Mesenchymal stem cell (in vitro differentiated cells and primary cell): Measurements from ENCODE around the gene CENPN.

ENCODE experiments used
- DNase-seq: peaks from one replicate; pipeline ENCODE4 v3.0.0-alpha.2; 2013
- H2AFZ ChIP-seq: one replicate; pipeline ENCODE4 v1.6.1; 2013; ENCODE audit warnings: low read depth, mild to moderate bottlenecking, control low read depth, inconsistent platforms, low read length, moderate library complexity
- H2AK5ac ChIP-seq: 2 replicates; pipeline ENCODE4 v1.6.1; 2013; ENCODE audit warnings: low read length, moderate library complexity, mild to moderate bottlenecking, inconsistent platforms; ENCODE audit not compliant: severe bottlenecking
- H2BK120ac ChIP-seq: one replicate; pipeline ENCODE4 v1.6.1; 2013; ENCODE audit warnings: low read depth, mild to moderate bottlenecking, inconsistent platforms, low read length, moderate library complexity
- H2BK12ac ChIP-seq, 2 experiments: one replicate each; pipeline ENCODE4 v1.6.1; 2013; ENCODE audit warnings: inconsistent platforms in 2 of 2, low read length in 2 of 2, mild to moderate bottlenecking in 2 of 2, moderate library complexity in 2 of 2, control low read depth in 1 of 2
- H2BK15ac ChIP-seq: one replicate; pipeline ENCODE4 v1.6.1; 2013; ENCODE audit warnings: mild to moderate bottlenecking, low read depth, inconsistent platforms; ENCODE audit not compliant: poor library complexity, severe bottlenecking
- H2BK5ac ChIP-seq: 2 replicates; pipeline ENCODE4 v1.6.1; 2013; ENCODE audit warnings: low read depth, mild to moderate bottlenecking, low read length, control low read depth, inconsistent platforms; ENCODE audit not compliant: poor library complexity, severe bottlenecking
- H3K14ac ChIP-seq, 2 experiments: one replicate each; pipeline ENCODE4 v1.6.1; 2013; ENCODE audit warnings: inconsistent platforms in 2 of 2, low read length in 2 of 2, control low read depth in 1 of 2, mild to moderate bottlenecking in 1 of 2, moderate library complexity in 1 of 2
- H3K18ac ChIP-seq, 2 experiments: one replicate each; pipeline ENCODE4 v1.6.1; 2013; ENCODE audit warnings: inconsistent platforms in 2 of 2, low read length in 2 of 2, control low read depth in 1 of 2, low read depth in 1 of 2, mild to moderate bottlenecking in 1 of 2
- H3K23ac ChIP-seq, 2 experiments: one replicate each; pipeline ENCODE4 v1.6.1; 2013; ENCODE audit warnings: inconsistent platforms in 2 of 2, low read length in 2 of 2, mild to moderate bottlenecking in 2 of 2, moderate library complexity in 2 of 2, control low read depth in 1 of 2
- H3K27ac ChIP-seq: 2 replicates; pipeline ENCODE4 v1.5.1; 2013; ENCODE audit warnings: mild to moderate bottlenecking, moderate library complexity, low read length, control low read depth, inconsistent platforms; ENCODE audit not compliant: poor library complexity, severe bottlenecking
- H3K27me3 ChIP-seq, 2 experiments: 2 replicates each; pipeline versions ENCODE4 v1.6.1 to v1.7.0; 2013; ENCODE audit warnings: low read length in 2 of 2, mild to moderate bottlenecking in 2 of 2, moderate library complexity in 2 of 2, control low read depth in 1 of 2, inconsistent platforms in 1 of 2; ENCODE audit not compliant: control insufficient read depth in 1 of 2, insufficient read depth in 1 of 2
- H3K36me3 ChIP-seq, 2 experiments: 2 replicates each; pipeline versions ENCODE4 v1.6.1 to v1.7.0; 2013; ENCODE audit warnings: low read length in 2 of 2, control low read depth in 1 of 2, inconsistent platforms in 1 of 2, low read depth in 1 of 2, mild to moderate bottlenecking in 1 of 2; ENCODE audit not compliant: insufficient read depth in 2 of 2, control insufficient read depth in 1 of 2
- H3K4ac ChIP-seq, 2 experiments: one replicate each; pipeline ENCODE4 v1.6.1; 2013; ENCODE audit warnings: inconsistent platforms in 2 of 2, low read length in 2 of 2, mild to moderate bottlenecking in 2 of 2, moderate library complexity in 2 of 2, control low read depth in 1 of 2, low read depth in 1 of 2
- H3K4me1 ChIP-seq: 2 replicates; pipeline ENCODE4 v1.6.1; 2013; ENCODE audit warnings: low read depth, low read length, control low read depth; ENCODE audit not compliant: control insufficient read depth, insufficient read depth
- H3K4me2 ChIP-seq: 2 replicates; pipeline ENCODE4 v1.6.1; 2013; ENCODE audit warnings: low read length, mild to moderate bottlenecking, inconsistent platforms; ENCODE audit not compliant: poor library complexity, severe bottlenecking
- H3K4me3 ChIP-seq, 2 experiments: 2 replicates each; pipeline versions ENCODE4 v1.5.1 to v1.7.0; 2013; ENCODE audit warnings: low read length in 2 of 2, mild to moderate bottlenecking in 2 of 2, control low read depth in 1 of 2, low read depth in 1 of 2; ENCODE audit not compliant: insufficient read depth in 1 of 2
- H3K79me1 ChIP-seq: replicated peaks from 2 replicates; pipeline ENCODE4 v1.6.1; 2013; ENCODE audit warnings: mild to moderate bottlenecking, control low read depth, low read length, inconsistent platforms; ENCODE audit not compliant: poor library complexity, severe bottlenecking
- H3K9ac ChIP-seq: 2 replicates; pipeline ENCODE4 v1.7.0; 2013; ENCODE audit warnings: mild to moderate bottlenecking, low read length, moderate library complexity
- H3K9me3 ChIP-seq: 2 replicates; pipeline ENCODE4 v1.7.0; 2013; ENCODE audit warnings: mild to moderate bottlenecking, low read length; ENCODE audit not compliant: control insufficient read depth
- H4K8ac ChIP-seq: one replicate; pipeline ENCODE4 v1.6.1; 2013; ENCODE audit warnings: inconsistent platforms, mild to moderate bottlenecking, low read length, moderate library complexity
- H4K91ac ChIP-seq: one replicate; pipeline ENCODE4 v1.6.1; 2013; ENCODE audit warnings: mild to moderate bottlenecking, low read length, inconsistent platforms
- WGBS: methylation state at CpG from one replicate; pipeline ENCODE4 v1.1.7; 2013; ENCODE audit warnings: mixed read lengths; 5-methylcytosine and 5-hydroxymethylcytosine counted together

Gene CENPN

GRCh38 chr16:81069063-81069462, 62.0 kb downstream of the CENPN start:
- 97% methylated on average over 4 of the region's 4 CpGs for WGBS
- H3K4me2 ChIP-seq = no peak overlapping the region
- no peak overlapping the region for H3K18ac ChIP-seq
- no peaks in the 10 kb centered on the region for H3K9me3 ChIP-seq
- no peak overlapping the region for H2BK5ac ChIP-seq
- H3K79me1 ChIP-seq = no peaks in the 10 kb centered on the region
- no peak overlapping the region for H3K4ac ChIP-seq
- H2BK12ac ChIP-seq = no peak overlapping the region
- H3K4me1 ChIP-seq = peaks cover 2% of the 10 kb centered on the region
- H3K14ac ChIP-seq = no peak overlapping the region
- H2AK5ac ChIP-seq = no peak overlapping the region
- no peak overlapping the region for H2BK15ac ChIP-seq
- no peak overlapping the region for H2AFZ ChIP-seq
- no peaks in the 10 kb centered on the region for H3K27me3 ChIP-seq
- no peak overlapping the region for H4K91ac ChIP-seq
- no peak overlapping the region for H3K27ac ChIP-seq
- no peak overlapping the region for H3K9ac ChIP-seq
- no peaks in the 10 kb centered on the region for H3K36me3 ChIP-seq
- no peak overlapping the region for H2BK120ac ChIP-seq
- H4K8ac ChIP-seq = no peak overlapping the region
- H3K4me3 ChIP-seq = no peak overlapping the region
- no peak for DNase-seq
- H3K23ac ChIP-seq = no peak overlapping the region

- no peaks in the 10 kb centered on the region for H3K9me3 ChIP-seq
- peaks cover 2% of the 10 kb centered on the region for H3K4me1 ChIP-seq
- no peak overlapping the region for H3K14ac ChIP-seq
- H3K4ac ChIP-seq = no peak overlapping the region
- no peaks in the 10 kb centered on the region for H3K27me3 ChIP-seq
- DNase-seq = no peak
- no peaks in the 10 kb centered on the region for H3K36me3 ChIP-seq
- H3K23ac ChIP-seq = no peak overlapping the region
- no peak overlapping the region for H2BK120ac ChIP-seq
- H2BK5ac ChIP-seq = no peak overlapping the region
- H3K4me2 ChIP-seq = no peak overlapping the region
- H3K79me1 ChIP-seq = no peaks in the 10 kb centered on the region
- no peak overlapping the region for H3K27ac ChIP-seq
- no peak overlapping the region for H3K4me3 ChIP-seq
- H4K91ac ChIP-seq = no peak overlapping the region
- no peak overlapping the region for H2BK15ac ChIP-seq
- no peak overlapping the region for H2BK12ac ChIP-seq
- WGBS = 84% methylated on average over 7 of the region's 8 CpGs
- H4K8ac ChIP-seq = no peak overlapping the region
- no peak overlapping the region for H2AFZ ChIP-seq
- no peak overlapping the region for H3K18ac ChIP-seq
- H3K9ac ChIP-seq = no peak overlapping the region
- H2AK5ac ChIP-seq = no peak overlapping the region
Observed at GRCh38 chr16:81070979-81071378, 64.0 kb downstream of the CENPN start.

- no peak for DNase-seq
- no peak overlapping the region for H4K91ac ChIP-seq
- H4K8ac ChIP-seq = no peak overlapping the region
- H3K9me3 ChIP-seq = no peaks in the 10 kb centered on the region
- H2AFZ ChIP-seq = no peak overlapping the region
- H3K4ac ChIP-seq = no peak overlapping the region
- no peak overlapping the region for H2BK12ac ChIP-seq
- H3K4me1 ChIP-seq = peaks cover 2% of the 10 kb centered on the region
- no peak overlapping the region for H2AK5ac ChIP-seq
- H3K79me1 ChIP-seq = no peaks in the 10 kb centered on the region
- no peak overlapping the region for H2BK15ac ChIP-seq
- H3K23ac ChIP-seq = no peak overlapping the region
- no peak overlapping the region for H3K4me2 ChIP-seq
- no peaks in the 10 kb centered on the region for H3K27me3 ChIP-seq
- WGBS = 75% methylated on average over 4 of the region's 4 CpGs
- no peaks in the 10 kb centered on the region for H3K36me3 ChIP-seq
- H3K14ac ChIP-seq = no peak overlapping the region
- H3K4me3 ChIP-seq = no peak overlapping the region
- no peak overlapping the region for H3K9ac ChIP-seq
- H3K18ac ChIP-seq = no peak overlapping the region
- H3K27ac ChIP-seq = no peak overlapping the region
- no peak overlapping the region for H2BK120ac ChIP-seq
- H2BK5ac ChIP-seq = no peak overlapping the region
Observed at GRCh38 chr16:81071805-81072204, 64.8 kb downstream of the CENPN start.

- Histone ChIP-seq H3K4me2 (no peak overlapping the region), H3K4me3 (no peak overlapping the region), H3K36me3 (no peaks in the 10 kb centered on the region), H2AK5ac (no peak overlapping the region), H3K18ac (no peak overlapping the region), H2AFZ (no peak overlapping the region), H3K9ac (no peak overlapping the region), H2BK12ac (no peak overlapping the region), H3K4me1 (peaks cover 9% of the 10 kb centered on the region), H4K8ac (no peak overlapping the region), H2BK5ac (no peak overlapping the region), H2BK15ac (no peak overlapping the region), H3K79me1 (no peaks in the 10 kb centered on the region), H4K91ac (no peak overlapping the region), H3K9me3 (no peaks in the 10 kb centered on the region), H3K27me3 (no peaks in the 10 kb centered on the region), H3K23ac (no peak overlapping the region), H3K4ac (no peak overlapping the region), H2BK120ac (no peak overlapping the region), H3K27ac (no peak overlapping the region), H3K14ac (no peak overlapping the region)
- DNase-seq = no peak
- WGBS = 68% methylated on average over 5 of the region's 5 CpGs
Observed at GRCh38 chr16:81073560-81074330, 66.7 kb downstream of the CENPN start.
